GM21390 (cell line): Measurements from ENCODE around the gene TEX29.

ENCODE experiments used
- ATAC-seq: cut with Tn5 transposase; IDR thresholded peaks from one replicate; pipeline ENCODE4 v1.9.1; 2021; ENCODE audit not compliant: unreplicated experiment

Gene TEX29

GRCh38 chr13:111322001-111322915 is 1.8 kb downstream of the TEX29 start:
- ATAC-seq: no peak

DNA sequence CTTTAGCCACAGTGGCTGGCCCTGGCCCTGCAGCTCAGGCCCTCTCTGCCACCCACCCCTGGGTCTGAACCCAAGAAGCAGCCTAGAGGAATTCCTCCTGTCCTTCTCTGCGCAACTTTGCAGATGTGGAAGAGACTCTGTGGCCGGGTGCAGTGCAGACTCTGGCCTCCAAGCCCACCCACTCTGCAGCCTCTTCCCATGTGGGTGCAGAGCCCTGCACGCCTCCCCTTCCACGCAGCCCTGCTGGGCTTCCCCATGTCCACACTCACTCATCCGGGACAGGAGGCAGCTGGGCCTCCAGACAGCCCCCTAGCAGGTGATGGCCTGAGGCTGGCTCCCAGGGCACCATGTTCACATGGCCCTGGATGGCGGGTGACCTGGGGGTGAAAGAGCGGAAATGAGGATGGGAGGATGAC is 2.5 kb downstream of the TEX29 start:
- ATAC-seq: no peak

DNA sequence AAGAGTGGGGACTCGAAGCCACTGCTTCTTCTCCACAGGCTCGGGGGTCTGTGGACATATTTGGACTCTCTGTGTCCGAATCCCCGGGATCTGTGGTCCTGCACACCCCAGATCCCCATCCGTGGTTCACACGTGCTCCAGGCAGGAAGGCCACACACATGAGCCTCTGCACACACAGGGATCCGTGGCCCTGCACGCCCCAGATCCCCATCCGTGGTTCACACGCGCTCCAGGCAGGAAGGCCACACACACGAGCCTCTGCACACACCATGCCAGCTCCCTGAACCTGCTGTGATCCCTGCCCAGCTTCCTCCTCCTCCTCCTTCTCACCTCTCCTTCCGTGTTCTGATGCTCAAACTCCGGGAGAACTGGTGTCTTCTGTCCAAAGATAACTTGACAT is 3.1 kb downstream of the TEX29 start:
- ATAC-seq: no peak

DNA sequence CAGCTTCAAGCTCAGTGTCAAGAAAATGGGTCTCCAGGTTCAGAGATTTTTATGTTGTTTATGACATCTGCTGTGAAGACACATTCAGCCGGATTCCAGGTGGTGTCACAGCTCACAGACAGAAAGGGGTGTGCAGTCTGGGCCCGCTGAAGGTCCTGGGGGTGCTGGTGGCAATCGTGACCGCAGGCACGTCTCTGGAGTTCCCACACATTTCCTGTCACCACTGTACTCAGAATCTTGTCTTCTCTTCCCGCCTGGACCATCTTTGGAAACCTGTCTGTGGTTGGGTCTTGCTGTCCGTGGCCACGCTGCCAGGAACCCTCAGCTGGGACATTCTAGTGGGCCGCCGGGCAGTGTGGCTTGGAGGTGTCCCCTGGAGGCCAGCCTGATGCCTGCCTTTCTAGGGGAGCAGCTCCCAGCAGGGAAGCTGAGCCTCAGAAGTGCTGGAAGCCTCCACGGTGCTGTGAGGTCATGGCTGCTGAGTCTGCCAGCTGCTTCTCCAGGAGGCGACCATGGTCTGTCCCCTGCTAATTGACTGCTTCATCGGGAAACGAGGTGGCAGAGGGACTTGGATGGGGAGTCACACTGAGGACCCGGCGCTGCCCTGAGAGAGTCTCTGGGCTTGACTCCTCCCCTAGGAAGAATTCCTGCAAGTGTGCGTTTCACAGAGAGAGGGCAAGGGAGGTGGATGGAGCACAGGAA is 3.7 kb downstream of the TEX29 start:
- ATAC-seq: no peak

DNA sequence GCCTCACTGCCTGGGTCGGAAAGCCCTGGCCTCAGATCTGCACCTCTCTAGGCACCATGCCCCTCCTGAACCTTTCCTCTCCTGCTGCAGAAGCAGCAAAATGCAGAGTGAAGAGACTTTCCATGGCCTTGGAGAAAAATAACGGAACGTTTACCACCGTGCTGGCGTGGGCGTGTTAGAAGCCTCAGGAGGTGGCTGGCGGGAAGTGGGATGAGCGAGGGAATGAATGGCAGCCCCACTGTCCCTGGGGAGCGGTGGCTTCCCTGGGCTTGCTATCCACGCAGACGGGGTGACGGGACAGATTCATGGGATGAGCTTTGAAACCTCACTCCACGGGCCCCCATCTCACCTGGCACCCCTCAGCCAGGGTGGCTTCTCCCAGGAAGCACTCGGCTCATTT is 4.3 kb downstream of the TEX29 start:
- no peak for ATAC-seq

- no peak for ATAC-seq
Measured at GRCh38 chr13:111325146-111325890, 4.9 kb downstream of the TEX29 start.

GRCh38 chr13:111325941-111326620 is 5.6 kb downstream of the TEX29 start:
- ATAC-seq: no peak

DNA sequence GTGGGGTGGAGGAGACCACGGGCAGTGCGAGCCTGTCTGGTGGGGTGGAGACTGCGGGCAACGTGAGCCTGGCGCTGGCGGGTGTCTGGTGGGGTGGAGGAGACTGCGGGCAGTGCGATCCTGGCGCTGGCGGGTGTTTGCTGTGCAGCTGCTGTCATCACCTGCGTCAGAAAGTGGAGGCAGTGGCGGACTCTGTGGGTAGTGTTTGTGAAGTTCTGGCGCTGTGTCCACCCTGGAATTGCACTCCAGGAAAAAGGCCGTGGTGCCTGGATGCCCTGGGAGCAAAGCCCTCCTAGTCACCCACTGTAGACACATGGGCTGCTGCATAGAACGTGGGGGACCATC is 6.2 kb downstream of the TEX29 start:
- no peak for ATAC-seq

DNA sequence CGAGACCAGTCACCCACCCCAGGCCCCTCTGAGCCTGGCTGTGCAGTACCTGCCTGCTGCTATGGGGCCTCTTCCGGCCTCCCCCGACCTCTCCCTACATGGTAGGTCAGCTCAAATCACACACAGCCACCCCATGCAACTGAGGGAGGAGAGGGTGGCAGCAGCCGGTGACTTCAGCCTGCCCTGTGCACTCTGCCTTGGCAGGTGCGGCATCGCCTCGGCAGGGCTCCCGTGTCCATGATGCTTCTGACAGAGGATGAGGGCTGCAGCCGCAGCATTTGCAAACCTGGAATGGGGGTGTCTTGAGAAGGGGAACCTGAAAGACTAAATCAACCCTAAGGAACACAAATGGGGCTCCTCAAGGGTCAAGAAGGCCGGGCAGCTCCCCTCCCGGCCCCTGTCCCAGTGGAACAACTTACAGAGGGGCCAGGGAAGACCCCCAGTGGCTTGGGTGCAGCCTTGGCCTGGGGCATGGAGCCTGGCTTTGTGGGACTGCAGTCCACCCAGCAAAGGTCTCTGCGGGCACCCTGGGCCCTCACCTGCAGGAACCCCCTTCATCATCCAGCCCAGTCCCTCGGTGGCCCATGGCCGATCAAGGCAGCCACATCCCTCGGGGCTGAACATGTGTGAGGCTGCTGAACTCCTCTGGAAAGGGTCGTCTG is 6.7 kb downstream of the TEX29 start:
- no peak for ATAC-seq

DNA sequence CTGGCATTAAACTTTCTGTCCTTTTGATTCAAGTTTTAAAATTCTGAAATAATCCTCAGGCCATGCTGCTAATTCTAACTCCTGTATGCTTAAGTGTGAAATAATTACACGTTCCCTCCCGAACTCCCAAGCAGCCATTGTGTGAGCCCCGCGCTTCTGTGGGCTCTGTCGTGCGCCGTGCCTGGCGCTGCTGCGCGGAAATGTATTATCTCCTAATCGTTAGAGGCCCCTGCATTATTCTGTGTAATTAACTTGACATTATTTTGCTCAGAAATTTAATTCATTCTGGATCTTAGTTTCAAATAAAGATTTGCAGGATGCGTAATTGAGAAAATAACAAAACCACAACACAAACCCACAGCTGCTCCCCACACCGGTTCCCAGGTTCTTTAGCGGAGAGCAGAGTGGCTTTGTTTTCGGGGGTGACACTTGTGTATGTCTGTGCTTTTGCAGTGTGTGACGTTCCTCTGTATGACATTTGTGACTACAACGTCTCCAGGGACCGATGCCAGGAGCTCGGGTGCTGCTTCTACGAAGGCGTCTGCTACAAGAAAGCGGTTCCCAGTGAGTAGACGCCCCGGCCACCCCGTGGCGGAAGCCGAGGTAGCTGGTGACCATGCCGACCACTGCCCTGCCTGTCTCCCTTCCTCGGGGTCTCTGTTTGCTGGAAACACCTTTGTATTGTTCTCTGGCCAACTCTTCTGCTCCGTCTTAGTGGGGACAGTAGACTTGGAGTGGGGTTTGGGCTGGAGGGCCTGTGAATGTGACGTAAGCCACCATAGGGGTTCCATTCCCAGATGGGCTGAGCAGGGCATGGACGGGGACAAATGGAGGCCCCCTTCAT is 7.5 kb downstream of the TEX29 start:
- no peak for ATAC-seq

GRCh38 chr13:111328574-111329410 is 8.3 kb downstream of the TEX29 start:
- no peak for ATAC-seq

DNA sequence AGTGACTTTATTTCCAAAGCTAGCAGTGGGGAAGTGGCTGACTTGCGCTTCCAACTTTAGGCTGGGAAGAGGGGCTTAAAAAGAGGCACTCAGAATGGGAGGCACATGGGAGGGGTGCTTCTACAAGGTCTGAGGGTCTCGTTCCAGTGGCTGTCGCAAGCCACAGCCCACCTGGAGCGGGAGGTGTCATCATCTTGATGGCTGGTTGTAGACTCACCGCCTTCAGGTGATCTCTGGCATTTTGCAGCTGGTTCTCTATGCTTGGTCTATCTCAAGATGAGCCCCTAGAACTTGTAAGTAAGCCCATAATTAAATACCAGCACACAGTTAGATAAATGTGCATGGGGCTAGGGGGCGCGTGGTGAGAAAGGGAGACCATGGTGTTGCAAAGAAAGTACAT is 9.2 kb downstream of the TEX29 start:
- no peak for ATAC-seq

- ATAC-seq: no peak
Measured at GRCh38 chr13:111330066-111330610, 9.7 kb downstream of the TEX29 start.

- no peak for ATAC-seq
Measured at GRCh38 chr13:111335298-111335697, 14.9 kb downstream of the TEX29 start.

GRCh38 chr13:111336666-111337065 is 16.2 kb downstream of the TEX29 start:
- ATAC-seq: no peak

DNA sequence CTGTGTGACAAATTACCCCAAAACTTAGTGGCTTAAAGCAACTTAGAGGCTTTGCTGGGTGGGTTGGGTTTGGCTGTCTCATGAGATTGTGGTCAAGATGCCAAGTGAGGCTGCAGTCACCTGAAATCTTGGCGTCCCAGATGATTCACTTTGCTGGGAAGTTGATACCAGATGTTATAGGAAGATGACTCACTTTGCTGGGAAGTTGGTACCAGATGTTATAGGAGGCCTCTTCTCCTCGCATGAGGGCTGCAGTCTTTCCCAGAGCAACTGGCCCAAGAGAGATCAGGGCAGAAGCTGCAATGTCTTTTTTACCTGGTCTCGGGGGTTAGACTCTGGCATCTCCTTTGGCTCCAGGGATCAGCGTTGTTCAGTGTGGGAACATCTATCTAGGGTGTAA is 16.8 kb downstream of the TEX29 start:
- no peak for ATAC-seq

GRCh38 chr13:111337741-111338140 is 17.3 kb downstream of the TEX29 start:
- ATAC-seq: no peak

DNA sequence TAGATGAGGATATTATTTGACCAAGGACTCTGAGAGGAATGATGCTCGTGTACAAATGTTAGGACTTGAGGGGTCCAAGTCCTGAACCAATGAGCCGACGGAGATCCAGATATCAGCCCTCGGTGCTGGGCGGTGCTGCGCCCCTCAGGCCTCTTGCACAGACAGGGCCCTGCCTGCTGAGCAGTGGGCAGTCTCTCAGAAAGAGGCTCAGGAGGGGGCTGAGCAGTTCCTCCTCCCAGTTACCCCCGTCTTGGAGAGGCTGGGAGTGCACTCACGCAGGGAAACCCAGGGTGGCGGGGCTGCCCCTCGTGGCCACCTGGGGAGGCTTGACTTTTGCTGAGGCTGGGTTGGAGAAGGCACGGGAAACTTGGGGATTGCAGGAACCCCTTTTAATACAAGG is 18.4 kb downstream of the TEX29 start:
- ATAC-seq: no peak
